ENCODE measurements around the gene POU2F1. TPM values are rescaled to one million over a fixed set of nuclear protein-coding genes. Genes with fewer than 3 reads are reported as not detected.

Gene POU2F1
- total RNA-seq, 1 experiment from 2014 or later: 25.0 TPM

GRCh38 chr1:167447521-167448136, 226.9 kb downstream of the POU2F1 start:
- Histone ChIP-seq H3K27ac (ENCODE audit: low read depth, low read length, poor library complexity, severe bottlenecking) (no peak overlapping the region), H3K9me3 (ENCODE audit: low read depth, low read length, poor library complexity, severe bottlenecking) (no peaks in the 10 kb centered on the region), H3K4me3 (ENCODE audit: low read depth, low read length, poor library complexity, severe bottlenecking) (no peak overlapping the region), H3K4me1 (ENCODE audit: insufficient read depth, low read length, poor library complexity, severe bottlenecking) (peaks cover 4% of the 10 kb centered on the region), H3K36me3 (ENCODE audit: insufficient read depth, low read length, poor library complexity, severe bottlenecking) (no peaks in the 10 kb centered on the region), H3K27me3 (replicated peaks; ENCODE audit: insufficient read depth, low read depth, low read length, poor library complexity) (no peaks in the 10 kb centered on the region)
- ChIA-PET CTCF (no interaction called here), POLR2A (ENCODE audit: low non-redundant PET) (no interaction called here)
- BruUV-seq (replicated peaks): no TSS peak
- no peak for DNase-seq (ENCODE audit: low spot score)
- intact Hi-C loops (cut with micrococcal nuclease; ENCODE audit: unreplicated experiment): loop anchor here (10.0 kb wide), 1 partner anchor 87 kb away; no protein-coding TSS in a partner anchor
- TF ChIP-seq CTCF (conservative IDR thresholded peaks at IDR 0.05; ENCODE audit: low read depth, low read length): no peak
- no peak for TF ChIP-seq EZH2 (IDR thresholded peaks at IDR 0.05; ENCODE audit: borderline replicate concordance, low read depth, low read length, poor library complexity, severe bottlenecking)

GRCh38 chr1:167450843-167451242, 230.2 kb downstream of the POU2F1 start:
- no TSS peak for BruUV-seq (replicated peaks)
- TF ChIP-seq EZH2 (IDR thresholded peaks at IDR 0.05; ENCODE audit: borderline replicate concordance, low read depth, low read length, poor library complexity, severe bottlenecking) (no peak), CTCF (conservative IDR thresholded peaks at IDR 0.05; ENCODE audit: low read depth, low read length) (no peak)
- H3K4me1 ChIP-seq (ENCODE audit: insufficient read depth, low read length, poor library complexity, severe bottlenecking): peaks cover 4% of the 10 kb centered on the region
- CTCF ChIA-PET: interaction anchor here (0.7 kb wide), 1 partner anchor 52 kb away, joined by 4 read pairs; no protein-coding TSS in a partner anchor
- intact Hi-C loops (cut with micrococcal nuclease; ENCODE audit: unreplicated experiment): no loop called here
- POLR2A ChIA-PET (ENCODE audit: low non-redundant PET): no interaction called here
- no peaks in the 10 kb centered on the region for H3K9me3 ChIP-seq (ENCODE audit: low read depth, low read length, poor library complexity, severe bottlenecking)
- H3K27me3 ChIP-seq (replicated peaks; ENCODE audit: insufficient read depth, low read depth, low read length, poor library complexity): no peaks in the 10 kb centered on the region
- H3K27ac ChIP-seq (ENCODE audit: low read depth, low read length, poor library complexity, severe bottlenecking): no peak overlapping the region
- no peak for DNase-seq (ENCODE audit: low spot score)
- no peaks in the 10 kb centered on the region for H3K36me3 ChIP-seq (ENCODE audit: insufficient read depth, low read length, poor library complexity, severe bottlenecking)
- no peak overlapping the region for H3K4me3 ChIP-seq (ENCODE audit: low read depth, low read length, poor library complexity, severe bottlenecking)

- Histone ChIP-seq H3K9me3 (ENCODE audit: low read depth, low read length, poor library complexity, severe bottlenecking) (no peaks in the 10 kb centered on the region), H3K27me3 (replicated peaks; ENCODE audit: insufficient read depth, low read depth, low read length, poor library complexity) (no peaks in the 10 kb centered on the region), H3K27ac (ENCODE audit: low read depth, low read length, poor library complexity, severe bottlenecking) (no peak overlapping the region), H3K4me1 (ENCODE audit: insufficient read depth, low read length, poor library complexity, severe bottlenecking) (peaks cover under 1% of the 10 kb centered on the region), H3K36me3 (ENCODE audit: insufficient read depth, low read length, poor library complexity, severe bottlenecking) (no peaks in the 10 kb centered on the region), H3K4me3 (ENCODE audit: low read depth, low read length, poor library complexity, severe bottlenecking) (no peak overlapping the region)
- CTCF ChIA-PET: no interaction called here
- POLR2A ChIA-PET (ENCODE audit: low non-redundant PET): no interaction called here
- intact Hi-C loops (cut with micrococcal nuclease; ENCODE audit: unreplicated experiment): no loop called here
- no TSS peak for BruUV-seq (replicated peaks)
- TF ChIP-seq EZH2 (IDR thresholded peaks at IDR 0.05; ENCODE audit: borderline replicate concordance, low read depth, low read length, poor library complexity, severe bottlenecking) (no peak), CTCF (conservative IDR thresholded peaks at IDR 0.05; ENCODE audit: low read depth, low read length) (no peak)
- no peak for DNase-seq (ENCODE audit: low spot score)
Measured at GRCh38 chr1:167452483-167452882, 231.8 kb downstream of the POU2F1 start.
